OCI-LY7 (cell line): ENCODE data around the gene GNA15. TPM values are rescaled to one million over a fixed set of nuclear protein-coding genes. Genes with fewer than 3 reads are reported as not detected.
"Not testable (repeated sequence)": the region's sequence is repeated elsewhere in the genome, so short reads cannot be mapped to it uniquely, and the experiment has no call there.

Source experiments
- Bru-seq: library from RNA; stranded (reverse); fragments of 400-500 nt; gene quantifications from one replicate; lab custom pipeline; 2021; lab: Mats Ljungman, UMichigan
- BruChase-seq, 2 experiments: library from RNA; stranded (reverse); fragments of 400-500 nt; gene quantifications; one replicate each; lab custom pipeline; 2021; lab: Mats Ljungman, UMichigan
- BruUV-seq: library from RNA; stranded (reverse); fragments of 400-500 nt; replicated peaks from 2 replicates; lab custom pipeline; 2021; lab: Mats Ljungman, UMichigan
- CTCF ChIA-PET: fragments of 300-600 bp; sonication (Branson Sonifier 250); formaldehyde crosslinking; loops from one replicate; lab custom pipeline; 2022; ENCODE audit warnings: antibody characterized with exemption; ENCODE audit not compliant: unreplicated experiment; lab: Charles Lee
- POLR2A ChIA-PET: fragments of 300-600 bp; sonication (Branson Sonifier 250); formaldehyde crosslinking; loops from one replicate; lab custom pipeline; 2022; ENCODE audit warnings: antibody characterized with exemption; lab: Charles Lee
- DNase-seq: peaks from one replicate; pipeline ENCODE4 v3.0.0-alpha.2; 2015; ENCODE audit warnings: low spot score
- H2AFZ ChIP-seq: fragments of 200-600 bp; sonication (generic), shearing (Covaris generic); 2 replicates; pipeline ENCODE4 v1.6.1; 2014; ENCODE audit warnings: mild to moderate bottlenecking, antibody characterized with exemption, low read length, moderate library complexity
- H3K27ac ChIP-seq: fragments of 200-600 bp; sonication (generic); 2 replicates; pipeline ENCODE4 v1.5.1; 2014; ENCODE audit warnings: mixed run types, low read depth, mild to moderate bottlenecking, moderate library complexity, low read length, inconsistent platforms; ENCODE audit not compliant: poor library complexity, severe bottlenecking
- H3K36me3 ChIP-seq: fragments of 200-600 bp; sonication (generic); 2 replicates; pipeline ENCODE4 v1.6.1; 2014; ENCODE audit warnings: mild to moderate bottlenecking, antibody characterized with exemption, low read length, moderate library complexity, mixed read lengths; ENCODE audit not compliant: insufficient read depth
- H3K4me1 ChIP-seq: fragments of 200-600 bp; sonication (generic); 2 replicates; pipeline ENCODE4 v1.5.1; 2014; ENCODE audit warnings: mild to moderate bottlenecking, low read length; ENCODE audit not compliant: insufficient read depth, poor library complexity, severe bottlenecking
- H3K4me2 ChIP-seq: fragments of 200-600 bp; sonication (generic); 2 replicates; pipeline ENCODE4 v1.6.1; 2014; ENCODE audit warnings: mild to moderate bottlenecking, low read length
- H3K4me3 ChIP-seq: fragments of 200-600 bp; sonication (generic); 2 replicates; pipeline ENCODE4 v1.5.1; 2014; ENCODE audit warnings: mild to moderate bottlenecking, low read depth, low read length; ENCODE audit not compliant: poor library complexity, severe bottlenecking
- H3K79me2 ChIP-seq: fragments of 200-600 bp; sonication (generic); 2 replicates; pipeline ENCODE4 v1.6.1; 2016; ENCODE audit warnings: low read depth, mild to moderate bottlenecking, low read length, moderate library complexity, mixed read lengths; ENCODE audit not compliant: insufficient read depth
- H3K9me2 ChIP-seq: fragments of 200-600 bp; sonication (generic); 2 replicates; pipeline ENCODE4 v1.6.1; 2016; ENCODE audit warnings: mild to moderate bottlenecking, low read length, mixed read lengths; ENCODE audit not compliant: insufficient read depth
- H3K9me3 ChIP-seq: fragments of 200-600 bp; sonication (generic); 2 replicates; pipeline ENCODE4 v1.6.1; 2014; ENCODE audit warnings: mild to moderate bottlenecking, mixed run types, low read length, mixed read lengths
- H4K20me1 ChIP-seq: fragments of 200-600 bp; sonication (generic); 2 replicates; pipeline ENCODE4 v1.6.1; 2014; ENCODE audit warnings: mild to moderate bottlenecking, antibody characterized with exemption, low read length, moderate library complexity, mixed read lengths; ENCODE audit not compliant: insufficient read depth
- EZH2phosphoT487 ChIP-seq: fragments of 200-600 bp; sonication (generic); IDR thresholded peaks from 2 replicates; pipeline ENCODE4 v1.6.1; 2018; ENCODE audit warnings: low read depth, borderline replicate concordance, mild to moderate bottlenecking, mixed run types, antibody characterized with exemption, low read length, moderate library complexity, mixed read lengths
- intact Hi-C: fragments of 100-400 bp; cut with micrococcal nuclease; formaldehyde crosslinking; loops from one replicate; pipeline ENCODE4 v1.10.0; 2022; ENCODE audit not compliant: unreplicated experiment
- long read RNA-seq: library from polyadenylated mRNA; stranded (forward); transcript quantifications from one replicate; pipeline ENCODE4 v2.0.0, GENCODE V29; 2022
- total RNA-seq, 2 experiments: library from RNA; depleted of rRNA in 1 of 2; stranded (reverse); fragments of >200 nt in 1 of 2; shearing (Covaris generic) in 1 of 2; gene quantifications; 2 replicates each; pipeline ENCODE4 v1.2.3, GENCODE V29; 2014 to 2022
- TF ChIP-seq, protein P1 (sequence below): fragments of 200-600 bp; sonication (generic); conservative IDR thresholded peaks from 2 replicates; pipeline ENCODE4 v1.5.1; 2014; ENCODE audit warnings: mild to moderate bottlenecking, antibody characterized with exemption, low read length, moderate library complexity, mixed read lengths

GNA15 gene, protein sequence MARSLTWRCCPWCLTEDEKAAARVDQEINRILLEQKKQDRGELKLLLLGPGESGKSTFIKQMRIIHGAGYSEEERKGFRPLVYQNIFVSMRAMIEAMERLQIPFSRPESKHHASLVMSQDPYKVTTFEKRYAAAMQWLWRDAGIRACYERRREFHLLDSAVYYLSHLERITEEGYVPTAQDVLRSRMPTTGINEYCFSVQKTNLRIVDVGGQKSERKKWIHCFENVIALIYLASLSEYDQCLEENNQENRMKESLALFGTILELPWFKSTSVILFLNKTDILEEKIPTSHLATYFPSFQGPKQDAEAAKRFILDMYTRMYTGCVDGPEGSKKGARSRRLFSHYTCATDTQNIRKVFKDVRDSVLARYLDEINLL
- total RNA-seq (2014; rRNA removed; shearing (Covaris generic)) (not detected in 2 replicates), total RNA-seq (2022) (not detected in 2 replicates), Bru-seq, nascent RNA (percentile 11 among the genes with signal in this experiment), BruChase-seq, experiment 1, labeled RNA remaining after a 6-hour chase (not detected), BruChase-seq, experiment 2, labeled RNA remaining after a 2-hour chase (percentile 8 among the genes with signal in this experiment)
- long read RNA-seq: 0 reads

DNA sequence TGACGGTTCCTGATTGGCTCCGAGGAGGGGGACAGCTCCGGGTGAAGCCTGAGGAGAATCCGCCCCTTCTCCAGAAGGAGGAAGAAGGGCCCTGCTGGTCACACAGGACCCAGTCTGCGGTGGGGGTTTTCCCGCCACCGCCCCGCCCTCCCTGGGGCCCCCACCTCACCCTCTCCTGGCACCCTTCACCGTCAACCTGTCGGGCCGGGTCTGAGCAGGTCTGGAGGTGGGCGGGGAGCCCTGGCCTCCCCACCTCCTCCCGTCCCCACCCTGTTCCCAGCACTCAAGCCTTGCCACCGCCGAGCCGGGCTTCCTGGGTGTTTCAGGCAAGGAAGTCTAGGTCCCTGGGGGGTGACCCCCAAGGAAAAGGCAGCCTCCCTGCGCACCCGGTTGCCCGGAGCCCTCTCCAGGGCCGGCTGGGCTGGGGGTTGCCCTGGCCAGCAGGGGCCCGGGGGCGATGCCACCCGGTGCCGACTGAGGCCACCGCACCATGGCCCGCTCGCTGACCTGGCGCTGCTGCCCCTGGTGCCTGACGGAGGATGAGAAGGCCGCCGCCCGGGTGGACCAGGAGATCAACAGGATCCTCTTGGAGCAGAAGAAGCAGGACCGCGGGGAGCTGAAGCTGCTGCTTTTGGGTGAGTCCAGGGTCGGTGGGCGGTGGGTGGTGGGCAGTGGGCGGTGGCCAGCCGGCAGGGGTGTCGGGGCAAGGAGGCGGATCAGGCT is at the start of gene GNA15:
GNA15 (plus strand) TSS at position 73 of the 723 bp plus-strand sequence; CDS start at position 491, 418 bp downstream.
- Histone ChIP-seq H3K4me3 (no peak within 1 kb of the TSS), H3K4me1 (peaks cover 6% of the 10 kb centered on the region), H3K9me2 (no peaks in the 10 kb centered on the region), H3K36me3 (no peaks in the 10 kb centered on the region), H3K27ac (no peak within 1 kb of the TSS), H3K79me2 (no peaks in the 10 kb centered on the region), H3K4me2 (no peak within 1 kb of the TSS), H4K20me1 (no peaks in the 10 kb centered on the region), H3K9me3 (no peaks in the 10 kb centered on the region), H2AFZ (no peak within 1 kb of the TSS)
- intact Hi-C loops: no loop called here
- BruUV-seq: no TSS peak
- no peak for DNase-seq
- POLR2A ChIA-PET: no interaction called here
- TF ChIP-seq EZH2phosphoT487: no peak
- CTCF ChIA-PET: interaction anchor here (0.5 kb wide), 1 partner anchor 292 kb away, joined by 4 read pairs; no protein-coding TSS in a partner anchor

DNA sequence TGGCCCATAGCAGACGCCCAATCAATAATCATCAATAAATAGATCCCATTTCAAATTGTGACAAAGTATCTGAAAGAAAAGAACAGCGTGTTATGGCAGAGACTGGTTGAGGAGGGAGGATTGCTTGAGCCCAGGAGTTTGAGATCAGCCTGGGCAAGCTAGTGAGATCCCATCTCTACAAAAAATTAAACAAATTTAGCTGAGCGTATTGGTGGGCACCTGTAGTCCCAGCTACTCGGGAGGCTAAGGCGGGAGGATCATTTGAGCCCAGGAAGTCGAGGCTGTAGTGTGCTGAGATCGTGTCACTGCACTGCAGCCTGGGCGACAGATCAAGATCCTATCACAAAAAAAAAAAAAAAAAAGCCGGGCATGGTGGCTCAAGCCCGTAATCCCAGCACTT is 48.1 kb upstream of the GNA15 start:
- TF ChIP-seq, protein P1, sequence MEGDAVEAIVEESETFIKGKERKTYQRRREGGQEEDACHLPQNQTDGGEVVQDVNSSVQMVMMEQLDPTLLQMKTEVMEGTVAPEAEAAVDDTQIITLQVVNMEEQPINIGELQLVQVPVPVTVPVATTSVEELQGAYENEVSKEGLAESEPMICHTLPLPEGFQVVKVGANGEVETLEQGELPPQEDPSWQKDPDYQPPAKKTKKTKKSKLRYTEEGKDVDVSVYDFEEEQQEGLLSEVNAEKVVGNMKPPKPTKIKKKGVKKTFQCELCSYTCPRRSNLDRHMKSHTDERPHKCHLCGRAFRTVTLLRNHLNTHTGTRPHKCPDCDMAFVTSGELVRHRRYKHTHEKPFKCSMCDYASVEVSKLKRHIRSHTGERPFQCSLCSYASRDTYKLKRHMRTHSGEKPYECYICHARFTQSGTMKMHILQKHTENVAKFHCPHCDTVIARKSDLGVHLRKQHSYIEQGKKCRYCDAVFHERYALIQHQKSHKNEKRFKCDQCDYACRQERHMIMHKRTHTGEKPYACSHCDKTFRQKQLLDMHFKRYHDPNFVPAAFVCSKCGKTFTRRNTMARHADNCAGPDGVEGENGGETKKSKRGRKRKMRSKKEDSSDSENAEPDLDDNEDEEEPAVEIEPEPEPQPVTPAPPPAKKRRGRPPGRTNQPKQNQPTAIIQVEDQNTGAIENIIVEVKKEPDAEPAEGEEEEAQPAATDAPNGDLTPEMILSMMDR: no peak
- TF ChIP-seq EZH2phosphoT487: no peak
- POLR2A ChIA-PET: no interaction called here
- Histone ChIP-seq H4K20me1 (no peaks in the 10 kb centered on the region), H3K79me2 (no peaks in the 10 kb centered on the region), H3K4me3 (no peak overlapping the region), H3K4me2 (no peak overlapping the region), H3K4me1 (no peaks in the 10 kb centered on the region), H3K9me3 (no peaks in the 10 kb centered on the region), H3K36me3 (no peaks in the 10 kb centered on the region), H3K27ac (no peak overlapping the region), H3K9me2 (no peaks in the 10 kb centered on the region), H2AFZ (no peak overlapping the region)
- no TSS peak for BruUV-seq
- intact Hi-C loops: no loop called here
- no peak for DNase-seq
- CTCF ChIA-PET: no interaction called here

DNA sequence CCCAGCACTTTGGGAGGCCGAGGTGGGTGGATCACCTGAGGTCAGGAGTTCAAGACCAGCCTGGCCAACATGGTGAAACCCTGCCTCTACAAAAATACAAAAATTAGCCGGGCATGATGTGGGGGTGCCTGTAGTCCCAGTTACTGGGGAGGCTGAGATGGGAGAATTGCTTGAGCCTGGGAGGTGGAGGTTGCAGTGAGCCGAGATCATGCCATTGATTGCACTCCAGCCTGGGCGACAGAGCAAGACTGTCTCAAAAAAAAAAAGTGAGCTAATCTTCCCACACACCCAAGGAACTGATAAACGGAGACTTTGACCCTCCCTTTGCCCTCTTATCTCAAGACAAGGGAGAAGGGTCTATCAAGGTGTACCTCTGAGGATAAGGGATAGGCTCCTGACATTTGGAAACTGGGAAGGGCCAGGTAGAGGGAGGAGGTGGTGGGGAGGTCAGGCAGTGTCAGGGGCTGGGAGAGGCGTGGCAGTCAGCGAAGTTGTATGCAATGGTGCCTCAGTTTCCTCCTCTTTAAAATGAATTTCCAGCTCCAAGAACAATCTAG is 46.5 kb upstream of the GNA15 start:
- H3K4me1 ChIP-seq, H3K9me3 ChIP-seq, H3K4me2 ChIP-seq, H2AFZ ChIP-seq, H3K27ac ChIP-seq, H3K36me3 ChIP-seq, H3K9me2 ChIP-seq, H3K79me2 ChIP-seq, BruUV-seq, H3K4me3 ChIP-seq, CTCF ChIA-PET, POLR2A ChIA-PET, intact Hi-C loops, DNase-seq, H4K20me1 ChIP-seq: not testable (repeated sequence)
